ENCODE results near the gene IL18RAP. TPM values are rescaled to one million over a fixed set of nuclear protein-coding genes. Genes with fewer than 3 reads are reported as not detected.

IL18RAP gene
- total and polyA plus RNA-seq, 2 donors, result 3.0 to 3.7 TPM

DNA sequence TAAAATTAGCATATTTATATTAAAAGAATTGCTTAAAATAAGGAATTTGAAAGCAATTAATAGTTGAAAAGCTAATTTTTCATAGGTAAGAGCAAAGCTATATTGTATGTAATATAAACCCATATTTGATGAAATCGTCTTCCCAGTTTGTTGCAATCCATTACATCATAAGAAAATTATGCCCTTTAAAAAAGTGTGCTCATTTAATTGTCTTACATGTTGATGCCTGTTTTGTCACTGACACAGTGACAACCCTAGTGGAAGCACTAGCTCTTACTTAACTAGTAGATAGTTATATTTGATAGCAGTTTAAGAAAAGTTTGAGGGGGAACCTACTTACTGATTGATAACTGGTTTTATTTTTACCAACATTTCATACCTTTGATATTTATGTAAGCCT, 30.0 kb upstream of the IL18RAP start:
- H3K27me3 ChIP-seq (ENCODE audit: control insufficient read depth in 2 of 2, insufficient read depth in 1 of 2, low read length in 1 of 2), result no peaks in the 10 kb centered on the region
- H3K4me3 ChIP-seq (ENCODE audit: low read length in 2 of 2), result no peak overlapping the region
- no peaks in the 10 kb centered on the region for H3K4me1 ChIP-seq (ENCODE audit: control insufficient read depth in 2 of 2, insufficient read depth in 2 of 2, low read length in 2 of 2)
- 47% methylated on average over 1 of the region's 1 CpG for WGBS
- H3K9me3 ChIP-seq (ENCODE audit: control insufficient read depth in 2 of 2, insufficient read depth in 1 of 2, low read length in 1 of 2), result no peaks in the 10 kb centered on the region
- no peaks in the 10 kb centered on the region for H3K36me3 ChIP-seq (ENCODE audit: control insufficient read depth in 2 of 2, insufficient read depth in 2 of 2, low read length in 1 of 2)
- no peak for DNase-seq (ENCODE audit: low read depth in 6 of 9, low spot score in 9 of 9)
- no peak overlapping the region for H3K27ac ChIP-seq (ENCODE audit: low read depth in 1 of 2, low read length in 1 of 2)

DNA sequence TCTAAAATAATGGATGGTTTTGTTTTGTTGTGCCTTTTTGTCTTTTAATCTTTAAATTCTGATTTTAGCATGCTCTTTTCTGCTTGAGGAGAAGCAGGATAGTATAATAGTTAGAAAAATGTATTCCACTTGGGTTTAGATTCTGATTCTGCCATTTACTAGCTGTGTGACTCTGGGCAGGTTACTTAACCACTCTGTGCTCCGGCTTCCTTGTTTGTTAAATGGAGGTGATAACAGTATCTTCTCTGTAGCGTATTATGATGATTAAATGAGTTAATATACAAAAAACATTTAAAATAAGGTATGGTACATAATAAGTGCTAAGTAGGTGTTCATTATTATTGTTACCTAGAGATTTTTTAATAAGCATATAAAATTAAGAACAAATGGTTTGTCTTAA, 26.9 kb upstream of the IL18RAP start:
- 98% methylated on average over 2 of the region's 2 CpGs for WGBS
- H3K27me3 ChIP-seq (ENCODE audit: control insufficient read depth in 2 of 2, insufficient read depth in 1 of 2, low read length in 1 of 2), result no peaks in the 10 kb centered on the region
- DNase-seq (ENCODE audit: low read depth in 6 of 9, low spot score in 9 of 9), result no peak
- H3K27ac ChIP-seq (ENCODE audit: low read depth in 1 of 2, low read length in 1 of 2), result no peak overlapping the region
- no peaks in the 10 kb centered on the region for H3K36me3 ChIP-seq (ENCODE audit: control insufficient read depth in 2 of 2, insufficient read depth in 2 of 2, low read length in 1 of 2)
- H3K4me1 ChIP-seq (ENCODE audit: control insufficient read depth in 2 of 2, insufficient read depth in 2 of 2, low read length in 2 of 2), result no peaks in the 10 kb centered on the region
- no peak overlapping the region for H3K4me3 ChIP-seq (ENCODE audit: low read length in 2 of 2)
- H3K9me3 ChIP-seq (ENCODE audit: control insufficient read depth in 2 of 2, insufficient read depth in 1 of 2, low read length in 1 of 2), result no peaks in the 10 kb centered on the region

DNA sequence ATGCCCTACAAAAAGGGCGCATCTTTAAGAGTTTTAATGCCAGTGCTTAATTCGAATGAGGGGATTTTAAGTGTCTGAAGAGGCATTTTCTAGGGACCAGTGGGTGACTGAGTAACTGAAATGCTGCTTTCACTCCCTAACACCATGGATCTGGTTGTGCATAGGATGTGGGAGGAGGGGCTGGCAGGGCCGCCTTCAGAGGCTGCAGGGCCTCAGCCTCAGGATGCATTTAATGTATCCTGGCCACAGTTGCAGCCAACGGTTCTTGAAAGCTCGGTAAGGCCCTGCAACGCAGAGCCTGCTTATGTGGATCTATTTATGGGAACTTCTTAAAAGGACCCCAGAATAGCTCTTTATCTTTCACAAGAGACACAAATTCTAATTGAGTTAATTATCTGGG, 25.8 kb upstream of the IL18RAP start:
- Histone ChIP-seq H3K9me3 (ENCODE audit: control insufficient read depth in 2 of 2, insufficient read depth in 1 of 2, low read length in 1 of 2) (no peaks in the 10 kb centered on the region), H3K4me1 (ENCODE audit: control insufficient read depth in 2 of 2, insufficient read depth in 2 of 2, low read length in 2 of 2) (no peaks in the 10 kb centered on the region), H3K27me3 (ENCODE audit: control insufficient read depth in 2 of 2, insufficient read depth in 1 of 2, low read length in 1 of 2) (no peaks in the 10 kb centered on the region), H3K36me3 (ENCODE audit: control insufficient read depth in 2 of 2, insufficient read depth in 2 of 2, low read length in 1 of 2) (no peaks in the 10 kb centered on the region), H3K27ac (ENCODE audit: low read depth in 1 of 2, low read length in 1 of 2) (no peak overlapping the region), H3K4me3 (ENCODE audit: low read length in 2 of 2) (no peak overlapping the region)
- WGBS, result 92% methylated on average over 6 of the region's 6 CpGs
- DNase-seq (ENCODE audit: low read depth in 6 of 9, low spot score in 9 of 9), result no peak

DNA sequence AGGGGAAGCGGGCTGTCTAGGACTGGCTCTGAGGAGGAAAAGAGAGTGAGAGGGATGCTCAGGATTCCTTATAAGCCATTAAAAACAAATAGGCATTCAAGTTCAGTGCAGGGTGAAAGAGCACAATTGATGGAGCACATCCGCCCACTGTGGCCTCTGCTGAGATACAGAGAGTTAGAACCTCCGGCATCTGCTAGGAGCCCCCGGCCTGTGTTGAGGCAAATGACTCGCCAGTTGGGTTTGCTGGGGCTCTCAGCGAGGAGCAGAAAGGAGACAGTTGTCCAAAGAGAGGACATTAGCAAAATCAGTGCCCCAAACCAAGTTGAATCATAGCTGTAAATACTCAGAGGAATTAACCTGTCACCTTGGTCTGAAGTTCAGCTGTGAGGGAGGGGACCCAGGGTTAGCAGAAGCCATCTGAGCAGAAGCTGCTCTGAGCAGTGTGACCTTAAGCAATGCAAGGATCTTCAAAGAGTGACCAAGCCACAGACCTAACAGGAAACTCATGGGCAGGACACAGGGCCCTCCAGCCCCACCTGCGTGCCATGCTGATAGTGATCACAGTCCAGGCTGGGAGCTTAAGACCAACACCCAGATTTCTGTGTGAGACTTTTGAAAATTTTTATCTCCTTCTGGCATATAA, 23.3 kb upstream of the IL18RAP start:
- H3K36me3 ChIP-seq (ENCODE audit: control insufficient read depth in 2 of 2, insufficient read depth in 2 of 2, low read length in 1 of 2), result no peaks in the 10 kb centered on the region
- WGBS, result 80% methylated on average over 7 of the region's 7 CpGs
- H3K27me3 ChIP-seq (ENCODE audit: control insufficient read depth in 2 of 2, insufficient read depth in 1 of 2, low read length in 1 of 2), result no peaks in the 10 kb centered on the region
- H3K27ac ChIP-seq (ENCODE audit: low read depth in 1 of 2, low read length in 1 of 2), result no peak overlapping the region
- no peaks in the 10 kb centered on the region for H3K9me3 ChIP-seq (ENCODE audit: control insufficient read depth in 2 of 2, insufficient read depth in 1 of 2, low read length in 1 of 2)
- H3K4me1 ChIP-seq (ENCODE audit: control insufficient read depth in 2 of 2, insufficient read depth in 2 of 2, low read length in 2 of 2), result no peaks in the 10 kb centered on the region
- no peak overlapping the region for H3K4me3 ChIP-seq (ENCODE audit: low read length in 2 of 2)
- no peak for DNase-seq (ENCODE audit: low read depth in 6 of 9, low spot score in 9 of 9)

DNA sequence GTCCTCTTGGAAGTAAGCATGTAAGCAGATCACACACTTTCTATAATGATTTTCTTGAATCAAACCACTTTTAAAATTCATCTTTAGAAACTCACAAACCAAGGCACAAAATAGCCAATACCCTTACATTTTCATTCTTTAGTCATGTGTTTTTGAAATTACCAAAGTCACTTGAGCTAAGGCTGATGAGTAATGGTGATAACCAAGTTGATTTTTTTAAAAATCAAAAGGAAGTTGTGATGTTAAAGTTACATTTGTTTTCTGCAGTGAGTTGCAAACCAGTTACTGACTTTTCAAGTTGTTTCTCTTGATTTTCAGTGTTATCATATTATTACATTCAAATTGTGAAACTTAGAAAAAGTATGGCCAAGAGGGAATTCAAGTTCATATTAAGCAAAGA, 21.5 kb upstream of the IL18RAP start:
- H3K27ac ChIP-seq (ENCODE audit: low read depth in 1 of 2, low read length in 1 of 2), result no peak overlapping the region
- no peaks in the 10 kb centered on the region for H3K4me1 ChIP-seq (ENCODE audit: control insufficient read depth in 2 of 2, insufficient read depth in 2 of 2, low read length in 2 of 2)
- H3K9me3 ChIP-seq (ENCODE audit: control insufficient read depth in 2 of 2, insufficient read depth in 1 of 2, low read length in 1 of 2), result no peaks in the 10 kb centered on the region
- H3K36me3 ChIP-seq (ENCODE audit: control insufficient read depth in 2 of 2, insufficient read depth in 2 of 2, low read length in 1 of 2), result no peaks in the 10 kb centered on the region
- no peak for DNase-seq (ENCODE audit: low read depth in 6 of 9, low spot score in 9 of 9)
- H3K4me3 ChIP-seq (ENCODE audit: low read length in 2 of 2), result no peak overlapping the region
- H3K27me3 ChIP-seq (ENCODE audit: control insufficient read depth in 2 of 2, insufficient read depth in 1 of 2, low read length in 1 of 2), result no peaks in the 10 kb centered on the region

DNA sequence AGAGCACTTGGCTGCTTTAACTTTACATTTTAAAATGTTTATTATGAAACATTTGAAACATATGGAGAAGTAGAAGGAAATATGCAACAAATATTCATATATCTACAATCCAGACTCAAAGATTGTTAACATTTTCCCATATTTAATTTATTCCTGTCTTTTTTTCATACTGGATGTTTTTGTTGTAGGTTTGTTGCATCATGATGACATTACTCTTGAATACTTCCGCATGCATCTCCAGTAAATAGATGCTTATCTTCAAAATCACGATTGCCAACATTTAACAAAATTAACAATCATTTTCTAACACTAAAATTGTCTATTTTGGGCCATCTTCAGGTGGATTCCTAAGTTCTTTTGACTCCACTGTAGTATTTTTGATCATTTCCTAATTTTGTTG, 21.1 kb upstream of the IL18RAP start:
- WGBS, result 94% methylated on average over 2 of the region's 2 CpGs
- Histone ChIP-seq H3K27ac (ENCODE audit: low read depth in 1 of 2, low read length in 1 of 2) (no peak overlapping the region), H3K4me1 (ENCODE audit: control insufficient read depth in 2 of 2, insufficient read depth in 2 of 2, low read length in 2 of 2) (no peaks in the 10 kb centered on the region), H3K4me3 (ENCODE audit: low read length in 2 of 2) (no peak overlapping the region), H3K9me3 (ENCODE audit: control insufficient read depth in 2 of 2, insufficient read depth in 1 of 2, low read length in 1 of 2) (no peaks in the 10 kb centered on the region), H3K27me3 (ENCODE audit: control insufficient read depth in 2 of 2, insufficient read depth in 1 of 2, low read length in 1 of 2) (no peaks in the 10 kb centered on the region), H3K36me3 (ENCODE audit: control insufficient read depth in 2 of 2, insufficient read depth in 2 of 2, low read length in 1 of 2) (no peaks in the 10 kb centered on the region)
- no peak for DNase-seq (ENCODE audit: low read depth in 6 of 9, low spot score in 9 of 9)

DNA sequence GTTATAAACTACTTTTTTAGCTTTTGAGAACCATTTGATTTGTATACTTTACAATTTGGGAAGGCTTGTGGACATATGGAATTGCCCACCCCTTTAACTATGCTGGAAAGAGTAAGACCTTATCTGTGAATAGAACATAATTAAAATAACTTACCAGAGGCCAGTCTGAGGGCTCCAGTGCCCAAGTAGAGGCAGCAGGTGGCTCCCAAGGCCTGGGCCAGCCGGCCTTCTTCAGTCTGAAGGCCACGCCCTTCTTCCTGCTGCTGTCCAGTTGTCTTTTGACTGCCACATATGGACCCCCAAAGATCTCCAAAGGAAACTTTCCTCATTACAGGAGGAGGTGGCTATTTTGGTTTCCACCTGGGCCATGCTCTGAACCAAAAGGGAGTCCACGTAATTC, 12.0 kb upstream of the IL18RAP start:
- Histone ChIP-seq H3K36me3 (ENCODE audit: control insufficient read depth in 2 of 2, insufficient read depth in 2 of 2, low read length in 1 of 2) (no peaks in the 10 kb centered on the region), H3K27ac (ENCODE audit: low read depth in 1 of 2, low read length in 1 of 2) (no peak overlapping the region), H3K4me1 (ENCODE audit: control insufficient read depth in 2 of 2, insufficient read depth in 2 of 2, low read length in 2 of 2) (no peaks in the 10 kb centered on the region), H3K4me3 (ENCODE audit: low read length in 2 of 2) (no peak overlapping the region), H3K27me3 (ENCODE audit: control insufficient read depth in 2 of 2, insufficient read depth in 1 of 2, low read length in 1 of 2) (no peaks in the 10 kb centered on the region), H3K9me3 (ENCODE audit: control insufficient read depth in 2 of 2, insufficient read depth in 1 of 2, low read length in 1 of 2) (peaks cover 0 to 10% of the 10 kb centered on the region in 2 donors)
- WGBS, result 97% methylated on average over 3 of the region's 3 CpGs
- no peak for DNase-seq (ENCODE audit: low read depth in 6 of 9, low spot score in 9 of 9)

DNA sequence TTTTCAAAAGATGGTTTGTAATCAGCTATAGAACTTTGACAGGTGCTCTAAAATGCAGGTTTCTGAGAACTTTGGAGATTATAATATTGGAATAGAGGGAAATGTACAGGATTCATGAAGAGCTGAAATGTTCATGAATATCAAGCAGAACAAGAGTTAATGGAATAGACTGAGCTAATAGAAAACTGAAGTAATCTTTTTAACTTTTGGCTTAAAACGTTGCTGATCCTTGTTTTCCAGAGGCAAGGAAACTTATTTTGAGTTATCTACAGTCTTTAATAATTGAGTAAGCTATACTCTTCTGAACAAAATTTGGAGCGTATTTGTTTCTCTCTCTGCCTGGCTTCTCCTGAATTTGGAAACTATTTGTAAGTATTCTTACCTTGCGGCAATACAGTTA, 10.8 kb upstream of the IL18RAP start:
- H3K27ac ChIP-seq (ENCODE audit: low read depth in 1 of 2, low read length in 1 of 2), result no peak overlapping the region
- WGBS, result 97% methylated on average over 3 of the region's 3 CpGs
- no peak overlapping the region for H3K4me3 ChIP-seq (ENCODE audit: low read length in 2 of 2)
- no peak for DNase-seq (ENCODE audit: low read depth in 6 of 9, low spot score in 9 of 9)
- H3K36me3 ChIP-seq (ENCODE audit: control insufficient read depth in 2 of 2, insufficient read depth in 2 of 2, low read length in 1 of 2), result no peaks in the 10 kb centered on the region
- peaks cover 0 to 10% of the 10 kb centered on the region in 2 donors for H3K9me3 ChIP-seq (ENCODE audit: control insufficient read depth in 2 of 2, insufficient read depth in 1 of 2, low read length in 1 of 2)
- H3K27me3 ChIP-seq (ENCODE audit: control insufficient read depth in 2 of 2, insufficient read depth in 1 of 2, low read length in 1 of 2), result no peaks in the 10 kb centered on the region
- H3K4me1 ChIP-seq (ENCODE audit: control insufficient read depth in 2 of 2, insufficient read depth in 2 of 2, low read length in 2 of 2), result no peaks in the 10 kb centered on the region

DNA sequence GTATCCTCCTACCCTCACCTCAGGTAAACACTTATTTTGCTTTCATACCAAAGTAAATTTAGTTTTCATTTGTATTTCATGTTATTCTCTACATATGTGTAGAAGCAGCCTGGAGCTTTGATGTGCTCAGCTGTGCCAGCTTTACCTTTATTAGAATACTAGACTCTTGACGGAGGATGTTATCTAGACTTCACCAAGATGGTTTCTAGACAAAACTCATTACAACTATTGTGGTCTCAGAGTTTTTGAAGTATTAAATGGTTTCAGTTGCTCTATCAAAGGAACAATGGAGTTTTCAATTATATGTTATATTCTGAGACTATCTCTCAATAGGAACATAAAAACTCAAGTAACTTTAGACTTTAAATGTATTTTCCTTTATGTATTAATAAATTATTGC, 5.0 kb upstream of the IL18RAP start:
- no peaks in the 10 kb centered on the region for H3K27me3 ChIP-seq (ENCODE audit: control insufficient read depth in 2 of 2, insufficient read depth in 1 of 2, low read length in 1 of 2)
- peaks cover 0 to 4% of the 10 kb centered on the region in 2 donors for H3K4me1 ChIP-seq (ENCODE audit: control insufficient read depth in 2 of 2, insufficient read depth in 2 of 2, low read length in 2 of 2)
- no peaks in the 10 kb centered on the region for H3K36me3 ChIP-seq (ENCODE audit: control insufficient read depth in 2 of 2, insufficient read depth in 2 of 2, low read length in 1 of 2)
- peak in 1 of 9 donors; percentile 34 for DNase-seq (ENCODE audit: low read depth in 6 of 9, low spot score in 9 of 9)
- WGBS, result 8% methylated on average over 1 of the region's 1 CpG
- H3K9me3 ChIP-seq (ENCODE audit: control insufficient read depth in 2 of 2, insufficient read depth in 1 of 2, low read length in 1 of 2), result no peaks in the 10 kb centered on the region
- no peak overlapping the region for H3K27ac ChIP-seq (ENCODE audit: low read depth in 1 of 2, low read length in 1 of 2)
- no peak overlapping the region for H3K4me3 ChIP-seq (ENCODE audit: low read length in 2 of 2)
